Thoracic aorta (tissue), 2 donors: Measurements from ENCODE around the gene GMNC. TPM values are rescaled to one million over a fixed set of nuclear protein-coding genes. Genes with fewer than 3 reads are reported as not detected.

Experiments
- ATAC-seq: fragments of 150-250 bp; one replicate; pipeline ENCODE4 v1.8.0; 2017; ENCODE audit warnings: low read depth; ENCODE audit not compliant: insufficient number of reproducible peaks, low FRiP score
- DNase-seq: peaks from one replicate; pipeline ENCODE4 v3.0.0-alpha.2; 2020; ENCODE audit warnings: low spot score
- H3K27ac ChIP-seq, 2 donors: fragments of 200-600 bp; sonication (generic); 1 replicate in 1 of 2; 2 replicates in 1 of 2; pipeline ENCODE4 v1.5.1; 2016; ENCODE audit warnings: mild to moderate bottlenecking in 2 of 2, moderate library complexity in 2 of 2
- H3K27me3 ChIP-seq: fragments of 200-600 bp; sonication (generic); replicated peaks from 2 replicates; pipeline ENCODE4 v1.6.0; 2016; ENCODE audit warnings: mild to moderate bottlenecking; ENCODE audit not compliant: insufficient read depth
- H3K36me3 ChIP-seq: fragments of 200-600 bp; sonication (generic); one replicate; pipeline ENCODE4 v1.5.1; 2016
- H3K4me1 ChIP-seq, 2 donors: fragments of 200-600 bp; sonication (generic); 1 replicate in 1 of 2; 2 replicates in 1 of 2; pipeline versions ENCODE4 v1.5.1 to v1.6.0; 2016; ENCODE audit warnings: low read depth in 2 of 2, mild to moderate bottlenecking in 1 of 2; ENCODE audit not compliant: control insufficient read depth in 1 of 2
- H3K4me3 ChIP-seq: fragments of 200-600 bp; sonication (generic); 2 replicates; pipeline ENCODE4 v1.5.1; 2016; ENCODE audit warnings: mild to moderate bottlenecking
- H3K9me3 ChIP-seq: fragments of 200-600 bp; sonication (generic); 2 replicates; pipeline ENCODE4 v1.5.1; 2016
- total RNA-seq, 2 donors: library from RNA; depleted of rRNA; stranded (reverse); fragments of >200 nt; gene quantifications; one replicate each; pipeline versions ENCODE4 v1.1.0 to v1.2.3, GENCODE V29; 2016
- TF ChIP-seq, protein P1 (sequence below): fragments of 200-600 bp; sonication (generic); IDR thresholded peaks from one replicate; pipeline ENCODE4 v1.5.1; 2019; ENCODE audit warnings: antibody characterized with exemption

The GMNC gene
- total RNA-seq, 2 donors from 2014 or later: not detected

DNA sequence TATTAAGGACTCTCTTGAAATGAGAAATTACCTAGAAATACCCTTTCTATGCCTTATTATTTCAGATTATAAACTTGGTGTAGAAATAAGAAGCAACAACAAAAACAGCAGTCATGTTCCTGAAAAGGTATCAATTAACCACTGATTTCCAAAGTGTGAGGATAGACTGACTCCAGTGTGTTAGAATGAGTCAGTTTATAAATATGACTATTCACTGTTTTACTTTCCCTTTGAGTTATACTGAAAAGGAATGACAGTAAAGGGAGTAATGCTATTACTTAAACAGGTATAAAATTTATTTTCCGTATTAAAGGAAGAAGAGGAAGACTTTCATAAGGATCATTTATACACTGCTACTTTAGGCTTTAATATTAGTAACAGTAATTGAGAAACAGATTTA lies 12.9 kb downstream of the GMNC start:
- DNase-seq (no peak), ATAC-seq (no peak)
- Histone ChIP-seq H3K9me3 (no peaks in the 10 kb centered on the region), H3K4me3 (no peak overlapping the region), H3K4me1 (no peaks in the 10 kb centered on the region), H3K36me3 (no peaks in the 10 kb centered on the region), H3K27ac (no peak overlapping the region), H3K27me3 (no peaks in the 10 kb centered on the region)
- TF ChIP-seq, protein P1, sequence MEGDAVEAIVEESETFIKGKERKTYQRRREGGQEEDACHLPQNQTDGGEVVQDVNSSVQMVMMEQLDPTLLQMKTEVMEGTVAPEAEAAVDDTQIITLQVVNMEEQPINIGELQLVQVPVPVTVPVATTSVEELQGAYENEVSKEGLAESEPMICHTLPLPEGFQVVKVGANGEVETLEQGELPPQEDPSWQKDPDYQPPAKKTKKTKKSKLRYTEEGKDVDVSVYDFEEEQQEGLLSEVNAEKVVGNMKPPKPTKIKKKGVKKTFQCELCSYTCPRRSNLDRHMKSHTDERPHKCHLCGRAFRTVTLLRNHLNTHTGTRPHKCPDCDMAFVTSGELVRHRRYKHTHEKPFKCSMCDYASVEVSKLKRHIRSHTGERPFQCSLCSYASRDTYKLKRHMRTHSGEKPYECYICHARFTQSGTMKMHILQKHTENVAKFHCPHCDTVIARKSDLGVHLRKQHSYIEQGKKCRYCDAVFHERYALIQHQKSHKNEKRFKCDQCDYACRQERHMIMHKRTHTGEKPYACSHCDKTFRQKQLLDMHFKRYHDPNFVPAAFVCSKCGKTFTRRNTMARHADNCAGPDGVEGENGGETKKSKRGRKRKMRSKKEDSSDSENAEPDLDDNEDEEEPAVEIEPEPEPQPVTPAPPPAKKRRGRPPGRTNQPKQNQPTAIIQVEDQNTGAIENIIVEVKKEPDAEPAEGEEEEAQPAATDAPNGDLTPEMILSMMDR: no peak

DNA sequence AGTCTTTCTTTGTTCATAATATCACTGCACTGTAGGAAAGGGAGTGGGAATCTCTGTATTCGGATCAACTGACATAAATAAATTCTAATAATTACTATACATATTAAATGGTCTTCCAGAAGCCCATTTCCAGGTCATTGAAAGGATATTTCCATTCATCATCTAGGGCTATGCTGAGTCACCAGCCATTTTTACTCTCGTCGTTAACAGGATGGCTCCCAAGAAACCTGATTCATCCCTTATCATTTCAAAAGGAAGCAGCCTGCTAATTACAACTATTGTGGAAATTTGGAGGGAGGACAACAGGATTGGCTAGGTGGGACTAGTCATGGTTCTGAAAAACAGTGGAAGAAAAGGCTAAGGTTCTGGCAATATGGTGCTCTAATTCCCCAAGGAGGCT lies 13.6 kb downstream of the GMNC start:
- TF ChIP-seq, protein P1: no peak
- H3K27me3 ChIP-seq: no peaks in the 10 kb centered on the region
- H3K4me3 ChIP-seq: no peak overlapping the region
- H3K36me3 ChIP-seq: no peaks in the 10 kb centered on the region
- H3K27ac ChIP-seq: no peak overlapping the region
- H3K9me3 ChIP-seq: no peaks in the 10 kb centered on the region
- DNase-seq: no peak
- ATAC-seq: no peak
- H3K4me1 ChIP-seq: no peaks in the 10 kb centered on the region

DNA sequence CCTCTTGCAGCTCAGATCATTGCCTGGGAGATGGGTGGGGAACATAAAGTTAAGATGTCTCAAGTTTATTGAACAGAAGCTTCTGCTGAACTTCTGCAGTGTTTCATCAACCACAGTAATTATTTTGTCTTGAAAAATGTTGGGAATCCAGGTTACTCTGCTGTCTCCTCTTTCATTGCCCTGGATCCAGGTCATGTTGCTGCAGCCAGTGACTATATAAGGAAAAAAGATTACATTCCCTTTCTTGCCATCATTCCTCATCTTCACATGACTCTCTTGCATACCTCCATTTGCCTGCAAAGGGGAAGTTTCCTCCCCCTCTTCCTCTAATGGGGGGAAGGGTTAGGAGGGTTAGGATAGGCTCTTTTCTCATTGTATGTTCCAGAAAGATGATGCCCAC lies 15.1 kb downstream of the GMNC start:
- ATAC-seq (no peak), DNase-seq (no peak)
- Histone ChIP-seq H3K36me3 (no peaks in the 10 kb centered on the region), H3K27ac (no peak overlapping the region), H3K4me3 (no peak overlapping the region), H3K27me3 (no peaks in the 10 kb centered on the region), H3K9me3 (no peaks in the 10 kb centered on the region), H3K4me1 (no peaks in the 10 kb centered on the region)
- TF ChIP-seq, protein P1: no peak

DNA sequence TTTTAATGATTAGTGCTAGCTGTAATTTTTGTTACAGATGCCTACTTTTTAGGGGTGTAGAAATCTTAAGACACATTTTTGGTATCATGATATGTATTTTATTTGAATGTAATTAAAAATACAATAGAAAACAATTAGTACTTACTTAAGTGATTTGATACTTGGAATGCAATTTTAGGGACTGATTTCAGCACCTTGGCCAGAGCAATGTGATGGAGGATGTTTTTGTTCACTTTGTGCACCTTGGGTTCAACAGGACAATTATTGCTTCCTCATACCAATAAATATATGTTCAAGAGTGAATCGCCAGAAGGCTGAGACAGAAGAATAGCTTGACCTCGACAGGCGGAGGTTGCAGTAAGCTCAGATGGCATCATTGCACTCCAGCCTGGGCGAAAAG lies 22.3 kb downstream of the GMNC start:
- H3K4me3 ChIP-seq: no peak overlapping the region
- ATAC-seq (no peak), DNase-seq (no peak)
- no peaks in the 10 kb centered on the region for H3K27me3 ChIP-seq
- H3K9me3 ChIP-seq: no peaks in the 10 kb centered on the region
- H3K27ac ChIP-seq: no peak overlapping the region
- TF ChIP-seq, protein P1: no peak
- no peaks in the 10 kb centered on the region for H3K36me3 ChIP-seq
- H3K4me1 ChIP-seq: no peaks in the 10 kb centered on the region

DNA sequence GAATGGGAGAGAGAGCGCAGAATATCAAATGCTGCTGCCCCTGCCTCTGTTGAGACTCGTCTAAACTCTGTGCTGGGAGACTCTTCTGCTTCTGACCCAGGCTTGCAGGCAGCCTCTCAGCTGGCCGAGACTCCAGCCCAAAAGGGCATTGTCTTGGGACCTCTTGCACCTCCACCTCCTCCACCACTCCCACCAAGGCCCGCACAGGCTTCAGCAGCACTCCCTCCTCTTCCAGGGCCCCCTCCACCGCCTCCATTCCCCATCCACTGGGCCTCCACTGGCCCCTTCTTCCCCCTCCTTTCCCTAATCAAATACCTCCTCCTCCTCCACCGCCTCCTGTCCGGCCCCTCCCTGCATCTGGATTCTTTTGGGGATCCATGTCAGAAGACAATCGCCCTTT lies 31.3 kb downstream of the GMNC start:
- Histone ChIP-seq H3K9me3 (no peaks in the 10 kb centered on the region), H3K4me3 (no peak overlapping the region), H3K27ac (no peak overlapping the region), H3K4me1 (no peaks in the 10 kb centered on the region), H3K36me3 (no peaks in the 10 kb centered on the region), H3K27me3 (no peaks in the 10 kb centered on the region)
- DNase-seq (no peak), ATAC-seq (no peak)
- TF ChIP-seq, protein P1: no peak
